Forelimb muscle (tissue), 1 donor: ENCODE results near the gene RAB8B. TPM values are rescaled to one million over a fixed set of nuclear protein-coding genes. Genes with fewer than 3 reads are reported as not detected.

Experiments
- DNase-seq: peaks from one replicate; pipeline ENCODE4 v3.0.0-alpha.2; 2013; ENCODE audit warnings: low read depth
- polyA plus RNA-seq: library from polyadenylated mRNA; unstranded; fragments of 120-200 nt; gene quantifications from one replicate; pipeline ENCODE4 v1.2.1, GENCODE V29; 2013; ENCODE audit not compliant: insufficient read length

RAB8B gene
- polyA plus RNA-seq, 1 donor, result 16.8 TPM

GRCh38 chr15:63312286-63312685, 122.9 kb downstream of the RAB8B start:
- no peak for DNase-seq

GRCh38 chr15:63313825-63314224, 124.4 kb downstream of the RAB8B start:
- no peak for DNase-seq

DNA sequence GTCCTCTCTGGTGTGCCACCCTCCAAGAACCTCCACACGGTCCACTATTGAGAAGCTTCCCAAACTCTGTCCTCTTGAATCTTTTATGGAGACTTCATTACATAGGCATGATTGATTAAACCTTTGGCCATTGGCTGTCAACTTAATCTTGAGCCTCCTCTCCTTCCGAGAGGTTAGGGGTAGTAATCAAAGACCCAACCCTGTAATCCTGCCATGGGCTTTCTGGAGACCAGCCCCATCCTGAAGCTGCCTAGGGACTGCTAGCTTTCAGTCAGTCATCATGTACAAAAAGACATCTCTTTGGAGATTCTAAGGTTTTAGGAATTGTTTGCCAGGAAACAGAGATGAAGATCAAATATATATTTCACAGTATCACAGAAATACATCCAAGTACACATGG, 125.0 kb downstream of the RAB8B start:
- no peak for DNase-seq

Other genes with a start within 250 kb of the RAB8B start
- 6,078 TPM for gene TPM1, start 146.9 kb upstream of the RAB8B start, polyA plus RNA-seq
- 16.6 TPM for gene LACTB, start 67.7 kb upstream of the RAB8B start, polyA plus RNA-seq
- 54.2 TPM for gene RPS27L, start 32.1 kb upstream of the RAB8B start, polyA plus RNA-seq
- gene APH1B, start 88.0 kb downstream of the RAB8B start, polyA plus RNA-seq, result 11.5 TPM
- 0.75 TPM for gene CA12, start 192.2 kb downstream of the RAB8B start, polyA plus RNA-seq